Mucosa of rectum (tissue), 2 donors: ENCODE measurements around the gene WNK2.
A peak's percentile ranks its signal among the peaks of the same experiment; 100 is the strongest.
"Not testable (repeated sequence)": the region's sequence is repeated elsewhere in the genome, so short reads cannot be mapped to it uniquely, and the experiment has no call there.

Experiments
- H3K27ac ChIP-seq, 2 donors: one replicate each; pipeline ENCODE4 v1.7.0; 2013; ENCODE audit warnings: inconsistent platforms in 2 of 2, low read depth in 2 of 2, low read length in 2 of 2
- H3K27me3 ChIP-seq, 2 donors: one replicate each; pipeline ENCODE4 v1.7.0; 2013; ENCODE audit warnings: low read length in 2 of 2; ENCODE audit not compliant: control insufficient read depth in 2 of 2, insufficient read depth in 2 of 2
- H3K36me3 ChIP-seq, 2 donors: one replicate each; pipeline ENCODE4 v1.7.0; 2013; ENCODE audit warnings: low read length in 2 of 2; ENCODE audit not compliant: control insufficient read depth in 2 of 2, insufficient read depth in 2 of 2
- H3K4me1 ChIP-seq, 2 donors: one replicate each; pipeline ENCODE4 v1.7.0; 2013; ENCODE audit warnings: low read length in 2 of 2, mild to moderate bottlenecking in 1 of 2; ENCODE audit not compliant: control insufficient read depth in 2 of 2, insufficient read depth in 2 of 2
- H3K4me3 ChIP-seq, 2 donors: one replicate each; pipeline ENCODE4 v1.7.0; 2013; ENCODE audit warnings: low read length in 2 of 2
- H3K9ac ChIP-seq, 2 donors: one replicate each; pipeline ENCODE4 v1.7.0; 2013; ENCODE audit warnings: low read length in 2 of 2, low read depth in 1 of 2, mild to moderate bottlenecking in 1 of 2
- H3K9me3 ChIP-seq, 2 donors: one replicate each; pipeline ENCODE4 v1.7.0; 2013; ENCODE audit warnings: low read length in 2 of 2; ENCODE audit not compliant: control insufficient read depth in 2 of 2
- donor health status: healthy.
- donor health status: Normal muscosa, but diverticular disease.

The WNK2 gene

DNA sequence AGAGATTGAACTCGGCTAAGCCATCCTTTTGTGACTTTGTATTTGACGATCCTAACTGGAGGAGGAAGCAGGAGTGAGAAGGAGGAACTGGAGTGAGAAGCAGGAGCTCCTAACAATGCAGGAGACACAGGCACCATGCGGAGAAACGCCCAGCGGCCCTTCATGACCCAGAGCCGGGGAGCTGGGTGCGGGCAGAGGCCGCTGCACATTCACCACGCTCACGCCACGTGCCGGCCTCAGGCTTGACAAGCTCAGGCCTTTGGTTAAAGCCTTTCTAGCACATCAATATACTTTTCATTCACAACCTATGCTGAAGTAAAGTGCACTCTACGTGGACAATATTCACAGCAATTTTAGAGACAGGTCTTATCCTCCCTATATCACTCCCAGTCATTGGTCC is 142.7 kb downstream of the WNK2 start:
- no peaks in the 10 kb centered on the region for H3K36me3 ChIP-seq
- no peaks in the 10 kb centered on the region for H3K9me3 ChIP-seq
- peaks cover 0 to 12% of the 10 kb centered on the region in 2 donors for H3K4me1 ChIP-seq
- H3K27ac ChIP-seq: no peak overlapping the region
- no peaks in the 10 kb centered on the region for H3K27me3 ChIP-seq
- H3K4me3 ChIP-seq: no peak overlapping the region
- no peak overlapping the region for H3K9ac ChIP-seq

DNA sequence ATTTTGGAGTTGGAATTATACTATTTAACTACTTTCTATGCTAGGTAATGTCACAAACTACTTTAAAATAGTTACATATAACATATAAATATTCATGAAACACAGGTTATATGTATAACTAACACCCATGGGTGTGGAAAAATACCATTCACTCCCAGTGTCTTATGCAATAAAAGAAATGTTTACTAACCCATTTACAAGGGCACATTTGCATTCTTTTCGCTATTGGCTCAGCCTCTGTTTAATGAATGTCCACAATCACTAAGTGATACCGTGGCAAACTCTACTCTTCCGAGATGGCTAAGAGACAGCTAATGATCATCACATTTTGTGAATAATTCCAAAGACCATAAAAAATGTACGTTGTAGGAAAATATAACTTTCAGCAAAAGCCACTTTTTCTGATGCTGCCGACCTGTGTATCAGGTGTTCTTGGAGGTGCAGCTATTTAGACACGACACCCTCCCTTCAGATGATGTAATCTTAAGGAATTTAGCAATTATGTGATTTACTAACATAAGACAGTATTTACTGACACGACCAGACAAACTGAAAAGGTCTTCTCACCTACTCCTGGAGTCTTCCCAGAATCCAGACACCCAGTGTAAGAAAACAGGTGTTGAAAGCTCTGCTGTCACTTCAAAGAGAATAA is 145.8 kb downstream of the WNK2 start:
- peaks cover 4 to 18% of the 10 kb centered on the region in 2 donors for H3K4me1 ChIP-seq
- H3K27me3 ChIP-seq: no peaks in the 10 kb centered on the region
- no peak overlapping the region for H3K4me3 ChIP-seq
- no peak overlapping the region for H3K9ac ChIP-seq
- H3K36me3 ChIP-seq: no peaks in the 10 kb centered on the region
- H3K9me3 ChIP-seq: no peaks in the 10 kb centered on the region
- no peak overlapping the region for H3K27ac ChIP-seq

DNA sequence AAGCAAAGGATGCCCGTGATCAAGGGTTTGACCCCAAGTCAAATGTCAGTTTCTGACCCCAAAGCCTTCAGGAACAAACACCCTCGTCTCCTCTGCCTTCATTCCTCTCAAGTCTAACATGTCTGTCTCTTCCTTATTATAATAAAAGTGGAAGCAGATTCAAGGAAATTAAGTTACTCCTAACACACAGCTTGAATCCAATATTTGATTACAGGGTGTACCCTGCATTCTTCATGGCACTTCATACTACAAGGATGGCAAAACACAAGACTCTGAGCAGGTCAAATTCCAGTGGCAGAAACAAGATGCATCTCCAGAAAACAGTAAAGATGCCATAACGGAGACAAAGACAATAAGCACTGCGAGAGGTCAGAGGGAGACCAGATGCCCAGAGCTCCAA is 148.4 kb downstream of the WNK2 start:
- Histone ChIP-seq H3K9me3 (no peaks in the 10 kb centered on the region), H3K36me3 (no peaks in the 10 kb centered on the region), H3K27me3 (no peaks in the 10 kb centered on the region), H3K4me1 (peaks cover 4 to 13% of the 10 kb centered on the region in 2 donors), H3K27ac (peak overlapping the region in 1 of 2 donors; percentile 25), H3K9ac (no peak overlapping the region), H3K4me3 (no peak overlapping the region)

DNA sequence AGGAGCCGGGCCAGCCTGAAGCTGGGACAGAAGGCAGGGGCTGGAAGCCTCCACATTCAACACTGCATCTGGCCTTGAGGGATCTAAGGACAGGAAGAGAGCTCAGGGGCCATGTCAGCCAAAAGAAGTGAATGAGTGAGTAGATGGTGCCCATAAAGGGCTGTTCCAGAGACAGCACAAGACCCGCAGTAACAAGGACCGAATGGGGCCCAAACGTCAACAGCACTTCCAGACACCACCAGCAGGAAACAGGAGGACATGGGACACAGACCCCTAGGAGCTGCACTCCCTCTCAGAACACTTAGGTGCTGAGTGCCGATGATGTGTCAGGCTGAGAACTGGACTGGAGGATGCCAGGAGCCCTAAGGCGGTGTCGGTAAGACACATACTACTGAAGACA is 152.8 kb downstream of the WNK2 start:
- Histone ChIP-seq H3K27ac (no peak overlapping the region), H3K9ac (no peak overlapping the region), H3K9me3 (peaks cover 0 to 7% of the 10 kb centered on the region in 2 donors), H3K36me3 (no peaks in the 10 kb centered on the region), H3K4me1 (peaks cover 4 to 5% of the 10 kb centered on the region in 2 donors), H3K27me3 (no peaks in the 10 kb centered on the region), H3K4me3 (no peak overlapping the region)

DNA sequence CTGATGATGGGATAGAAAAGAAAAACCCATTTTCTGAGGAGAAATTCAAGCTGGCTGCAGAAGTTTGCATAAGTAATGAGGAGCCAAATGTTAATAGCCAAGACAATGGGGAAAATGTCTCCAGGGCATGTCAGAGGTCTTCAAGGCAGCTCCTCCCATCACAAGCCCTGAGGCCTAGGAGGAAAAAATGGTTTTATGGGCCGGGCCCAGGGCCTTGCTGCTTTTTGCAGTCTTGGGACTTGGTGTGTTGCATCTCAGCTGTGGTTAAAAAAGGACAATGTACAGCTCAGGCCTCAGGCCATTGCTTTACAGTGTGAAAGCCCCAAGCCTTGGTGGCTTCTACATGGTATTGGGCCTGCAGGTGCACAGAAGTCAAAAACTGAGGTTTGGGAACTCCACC is 154.3 kb downstream of the WNK2 start:
- not testable (repeated sequence) for H3K27me3 ChIP-seq, H3K9me3 ChIP-seq, H3K27ac ChIP-seq, H3K4me1 ChIP-seq, H3K4me3 ChIP-seq, H3K9ac ChIP-seq, H3K36me3 ChIP-seq

DNA sequence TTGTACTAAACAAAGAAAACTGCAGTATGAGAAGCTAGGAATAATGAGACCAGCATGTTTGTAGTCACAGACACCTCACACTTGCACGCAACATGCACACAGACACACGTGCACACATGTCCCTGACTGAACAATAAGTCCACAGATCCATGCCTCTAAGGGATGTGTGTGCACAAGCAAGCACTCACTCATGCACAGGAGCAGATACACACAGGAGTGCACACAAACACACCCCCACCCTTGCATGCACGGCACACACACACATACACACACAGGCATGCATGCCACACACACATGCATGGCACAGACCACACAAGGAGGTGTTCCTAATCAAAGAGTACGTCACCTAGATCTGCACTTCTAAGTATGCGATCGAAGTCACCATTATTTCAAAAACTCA is 156.2 kb downstream of the WNK2 start:
- no peaks in the 10 kb centered on the region for H3K36me3 ChIP-seq
- no peaks in the 10 kb centered on the region for H3K4me1 ChIP-seq
- H3K27ac ChIP-seq: no peak overlapping the region
- H3K9me3 ChIP-seq: peaks cover 0 to 7% of the 10 kb centered on the region in 2 donors
- H3K4me3 ChIP-seq: no peak overlapping the region
- H3K9ac ChIP-seq: no peak overlapping the region
- H3K27me3 ChIP-seq: no peaks in the 10 kb centered on the region

DNA sequence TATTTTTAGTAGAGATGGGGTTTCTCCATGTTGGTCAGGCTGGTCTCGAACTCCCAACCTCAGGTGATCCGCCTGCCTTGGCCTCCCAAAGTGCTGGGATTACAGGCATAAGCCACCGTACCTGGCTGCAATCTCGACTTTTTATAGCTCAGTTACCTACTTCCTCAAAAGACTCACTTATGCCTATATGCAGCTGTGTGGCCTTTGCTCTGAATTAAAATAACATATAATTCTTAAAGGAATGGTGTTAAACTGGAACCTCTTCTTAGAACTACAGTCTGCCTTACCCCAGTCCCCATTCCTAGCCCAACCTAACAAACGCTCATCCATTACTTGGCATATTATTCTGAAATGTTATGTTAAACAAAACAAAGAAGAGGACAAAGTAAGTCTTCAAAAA is 157.9 kb downstream of the WNK2 start:
- H3K36me3 ChIP-seq: not testable (repeated sequence)

DNA sequence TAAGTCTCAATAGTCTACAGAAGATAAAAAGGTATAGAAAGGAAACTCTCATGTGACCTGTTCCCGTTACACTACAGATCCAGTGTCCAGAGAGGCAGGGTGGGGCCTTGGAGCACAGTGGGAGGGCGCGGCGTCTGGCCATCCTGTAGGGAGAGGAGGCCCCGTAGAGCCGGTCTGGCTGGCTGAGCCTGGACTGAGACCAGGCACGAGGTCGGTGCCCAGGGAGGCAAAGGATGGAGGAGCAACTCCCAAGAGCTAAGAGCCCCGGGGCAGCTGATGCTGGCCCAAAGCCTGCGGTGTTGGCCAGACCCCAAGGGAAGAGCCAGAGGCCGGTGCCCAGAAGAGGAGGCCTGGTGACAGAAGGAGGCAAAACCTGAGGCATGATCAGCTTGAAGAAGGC is 158.5 kb downstream of the WNK2 start:
- H3K36me3 ChIP-seq, H3K9ac ChIP-seq, H3K4me1 ChIP-seq, H3K4me3 ChIP-seq, H3K9me3 ChIP-seq, H3K27ac ChIP-seq: not testable (repeated sequence)
- H3K27me3 ChIP-seq: peaks cover 7 to 11% of the 10 kb centered on the region in 2 donors

More for the DNA sequence above, 157.9 kb downstream of the WNK2 start:
- not testable (repeated sequence) for H3K9me3 ChIP-seq, H3K9ac ChIP-seq, H3K4me1 ChIP-seq, H3K27ac ChIP-seq, H3K4me3 ChIP-seq
- H3K27me3 ChIP-seq: peaks cover 7 to 10% of the 10 kb centered on the region in 2 donors

DNA sequence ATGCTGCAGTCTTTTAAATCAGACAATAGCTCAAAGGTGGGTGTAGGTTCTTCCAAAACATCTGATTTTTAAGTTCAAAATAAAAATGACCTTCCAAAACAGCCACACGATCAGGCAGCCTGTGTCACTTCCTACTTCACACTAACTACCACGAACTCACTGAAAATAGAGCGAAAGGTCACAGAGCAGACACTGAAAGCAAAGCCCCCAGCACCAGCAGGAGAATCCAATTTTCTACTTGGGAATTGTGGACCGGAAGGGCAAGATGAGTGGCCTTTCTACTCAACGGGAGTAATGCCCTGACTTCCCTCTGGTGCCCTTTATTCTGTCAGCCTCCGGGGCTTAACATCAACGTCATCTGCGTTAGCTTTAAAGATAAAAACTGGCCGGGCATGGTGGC is 159.7 kb downstream of the WNK2 start:
- no peak overlapping the region for H3K4me3 ChIP-seq
- H3K9ac ChIP-seq: no peak overlapping the region
- H3K9me3 ChIP-seq: peaks cover 0 to 2% of the 10 kb centered on the region in 2 donors
- H3K4me1 ChIP-seq: peaks cover 3 to 4% of the 10 kb centered on the region in 2 donors
- no peak overlapping the region for H3K27ac ChIP-seq
- H3K36me3 ChIP-seq: no peaks in the 10 kb centered on the region
- H3K27me3 ChIP-seq: peaks cover 7 to 11% of the 10 kb centered on the region in 2 donors

DNA sequence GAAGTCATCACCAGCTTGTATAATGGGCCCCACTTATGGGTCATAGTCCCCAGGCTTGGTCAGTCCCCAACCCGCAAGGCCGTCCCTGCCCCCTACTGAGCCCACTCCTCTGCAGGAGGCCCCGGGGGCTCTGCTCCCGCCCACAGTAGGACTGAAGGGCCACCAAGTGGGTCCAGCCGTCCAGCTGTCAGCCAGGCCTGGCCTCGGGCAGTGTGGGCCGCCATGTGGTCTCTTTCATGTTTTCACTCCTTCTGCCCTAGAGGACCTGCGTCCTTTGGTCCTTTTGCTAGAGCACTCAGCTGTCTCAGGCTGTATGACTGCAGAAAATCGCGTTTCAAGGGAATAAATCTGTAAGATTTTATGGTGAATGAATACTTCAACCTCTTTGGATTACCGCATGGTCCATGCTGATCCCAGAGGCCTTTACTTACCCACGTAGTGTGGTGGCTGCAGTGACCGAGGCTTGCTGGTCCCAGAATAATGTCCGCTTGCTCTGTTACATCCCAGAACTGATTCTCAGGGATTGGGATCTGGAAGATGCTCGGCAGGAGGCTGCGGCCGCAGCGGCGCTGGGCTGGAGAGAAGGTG is 161.8 kb downstream of the WNK2 start:
- Histone ChIP-seq H3K4me1 (peaks cover 3 to 4% of the 10 kb centered on the region in 2 donors), H3K27me3 (peaks cover 7 to 11% of the 10 kb centered on the region in 2 donors), H3K27ac (no peak overlapping the region), H3K9me3 (no peaks in the 10 kb centered on the region), H3K36me3 (no peaks in the 10 kb centered on the region), H3K9ac (no peak overlapping the region), H3K4me3 (peak overlapping the region; percentile 48)
